HepG2 (cell line): ENCODE results near the gene KRT17. TPM values are rescaled to one million over a fixed set of nuclear protein-coding genes. Genes with fewer than 3 reads are reported as not detected.

Experiments
- ATF5 ChIP-seq: sonication (generic); formaldehyde crosslinking; IDR thresholded peaks from 2 replicates; pipeline ENCODE4 v1.4.0; 2020; ENCODE audit warnings: mild to moderate bottlenecking, low read depth, missing genetic modification reagents
- CSRNP1 ChIP-seq: sonication (generic); formaldehyde crosslinking; IDR thresholded peaks from 2 replicates; pipeline ENCODE4 v1.8.1; 2023; ENCODE audit warnings: mild to moderate bottlenecking, missing genetic modification reagents
- GABPA ChIP-seq, 2 experiments: IDR thresholded peaks; 2 replicates each; pipeline ENCODE4 v1.6.1; 2011 to 2016; ENCODE audit warnings: low read depth in 2 of 2, low read length in 1 of 2, missing biosample characterization in 1 of 2, missing genetic modification characterization in 1 of 2
- GMEB2 ChIP-seq: IDR thresholded peaks from 2 replicates; pipeline ENCODE4 v1.6.1; 2016; ENCODE audit warnings: missing biosample characterization, missing genetic modification reagents, low read depth
- HMG20A ChIP-seq: IDR thresholded peaks from 2 replicates; pipeline ENCODE4 v1.6.1; 2016; ENCODE audit warnings: borderline replicate concordance
- HOXA3 ChIP-seq: sonication (generic); formaldehyde crosslinking; IDR thresholded peaks from 2 replicates; pipeline ENCODE4 v1.5.0; 2020; ENCODE audit warnings: missing genetic modification reagents
- MAFK ChIP-seq, 2 experiments: IDR thresholded peaks in 1 of 2; conservative IDR thresholded peaks in 1 of 2; 2 replicates each; pipeline ENCODE4 v1.6.1; 2011; ENCODE audit warnings: improper control_type of control experiment in 2 of 2, low read length in 2 of 2
- RCOR2 ChIP-seq: IDR thresholded peaks from 2 replicates; pipeline ENCODE4 v1.6.1; 2016; ENCODE audit warnings: missing biosample characterization, missing genetic modification reagents
- SALL1 ChIP-seq: sonication (generic); formaldehyde crosslinking; IDR thresholded peaks from 2 replicates; pipeline ENCODE4 v1.8.0; 2022; ENCODE audit warnings: mild to moderate bottlenecking, missing genetic modification reagents
- SNAPC2 ChIP-seq: sonication (generic); formaldehyde crosslinking; IDR thresholded peaks from 2 replicates; pipeline ENCODE4 v1.8.1; 2022; ENCODE audit warnings: mild to moderate bottlenecking, missing genetic modification reagents
- SRSF4 ChIP-seq: fragments of 200-400 bp; formaldehyde crosslinking; IDR thresholded peaks from one replicate; pipeline ENCODE4 v1.6.1; 2018; ENCODE audit warnings: mild to moderate bottlenecking, low read depth, low read length, moderate library complexity; ENCODE audit not compliant: poor library complexity, severe bottlenecking
- TARDBP ChIP-seq: sonication (generic); formaldehyde crosslinking; IDR thresholded peaks from 2 replicates; pipeline ENCODE4 v1.8.0; 2022; ENCODE audit warnings: mild to moderate bottlenecking, missing genetic modification reagents
- YEATS4 ChIP-seq: sonication (generic); formaldehyde crosslinking; IDR thresholded peaks from 2 replicates; pipeline ENCODE4 v1.4.0; 2020; ENCODE audit warnings: missing genetic modification reagents, borderline replicate concordance
- ZNF17 ChIP-seq: sonication (generic); formaldehyde crosslinking; IDR thresholded peaks from 2 replicates; pipeline ENCODE4 v1.5.0; 2020; ENCODE audit warnings: mild to moderate bottlenecking, missing genetic modification reagents
- ZNF224 ChIP-seq: sonication (generic); formaldehyde crosslinking; IDR thresholded peaks from 2 replicates; pipeline ENCODE4 v1.5.0; 2020; ENCODE audit warnings: mild to moderate bottlenecking, missing genetic modification reagents
- ZNF230 ChIP-seq: sonication (generic); formaldehyde crosslinking; IDR thresholded peaks from 2 replicates; pipeline ENCODE4 v1.4.0; 2020; ENCODE audit warnings: mild to moderate bottlenecking, missing genetic modification reagents
- ZNF468 ChIP-seq: sonication (generic); formaldehyde crosslinking; IDR thresholded peaks from 2 replicates; pipeline ENCODE4 v1.8.0; 2022; ENCODE audit warnings: mild to moderate bottlenecking, moderate library complexity, missing genetic modification reagents
- ZNF687 ChIP-seq: sonication (generic); formaldehyde crosslinking; IDR thresholded peaks from 2 replicates; pipeline ENCODE4 v1.5.1; 2020; ENCODE audit warnings: mild to moderate bottlenecking, missing genetic modification reagents, moderate library complexity
- ZNF747 ChIP-seq: sonication (generic); formaldehyde crosslinking; IDR thresholded peaks from 2 replicates; pipeline ENCODE4 v1.8.1; 2023; ENCODE audit warnings: missing genetic modification reagents, mild to moderate bottlenecking, borderline replicate concordance
- ZNF75D ChIP-seq: sonication (generic); formaldehyde crosslinking; IDR thresholded peaks from 2 replicates; pipeline ENCODE4 v1.8.1; 2023; ENCODE audit warnings: missing genetic modification reagents, mild to moderate bottlenecking, borderline replicate concordance
- ZNF766 ChIP-seq: sonication (generic); formaldehyde crosslinking; IDR thresholded peaks from 2 replicates; pipeline ENCODE4 v1.5.0; 2020; ENCODE audit warnings: missing genetic modification reagents, borderline replicate concordance
- ZNF773 ChIP-seq: sonication (generic); formaldehyde crosslinking; IDR thresholded peaks from 2 replicates; pipeline ENCODE4 v1.4.0; 2020; ENCODE audit warnings: missing genetic modification reagents, borderline replicate concordance
- ZSCAN31 ChIP-seq: sonication (generic); formaldehyde crosslinking; IDR thresholded peaks from 2 replicates; pipeline ENCODE4 v1.5.0; 2020; ENCODE audit warnings: low read depth, mild to moderate bottlenecking, missing genetic modification reagents
- polyA plus RNA-seq, 8 experiments: library from polyadenylated mRNA; depleted of rRNA in 3 of 8; stranded (reverse) in 7 of 8; unstranded in 1 of 8; fragments of >200 nt; fragmentation: Illumina TruSeq in 4 of 8; extraction: Trizol in 4 of 8; gene quantifications; 2 replicates each; pipeline versions ENCODE4 v1.2.1 to v1.2.3, GENCODE V29; 2011 to 2016; ENCODE audit warnings: low read depth in 4 of 8, missing spikeins in 1 of 8, mixed read lengths in 1 of 8; ENCODE audit not compliant: insufficient read depth in 1 of 8
- total RNA-seq, 5 experiments: library from RNA; depleted of rRNA; stranded (reverse); fragments of >200 nt; fragmentation: Illumina TruSeq; extraction: Trizol; gene quantifications; 2 replicates each; pipeline ENCODE4 v1.2.3, GENCODE V29; 2016; ENCODE audit warnings: low read depth in 1 of 5

Gene KRT17
- total and polyA plus RNA-seq, 2 of the 13 experiments (the other 11 are each of a cell fraction or from before 2014, with no cell fraction given), result 0.38 to 0.82 TPM

- TF ChIP-seq ZNF773 (CRISPR knock-in tag), result no peak
- no peak for TF ChIP-seq ZNF230 (CRISPR knock-in tag)
- TF ChIP-seq TARDBP, result peak; percentile 52; the same call in 1 of the 2 replicates
- TF ChIP-seq SALL1, result no peak; the same call in 1 of the 2 replicates
- no peak for TF ChIP-seq ZNF17 (CRISPR knock-in tag)
- no peak for TF ChIP-seq YEATS4
- TF ChIP-seq ATF5 (CRISPR knock-in tag), result no peak
- TF ChIP-seq HMG20A, result no peak
- no peak for TF ChIP-seq CSRNP1 (CRISPR knock-in tag)
- TF ChIP-seq GABPA (IDR thresholded peaks at IDR 0.05; ENCODE audit: low read depth, low read length), result no peak
- TF ChIP-seq GABPA (CRISPR knock-in tag; IDR thresholded peaks at IDR 0.05; ENCODE audit: low read depth), result 0 out of 2 replicates have a peak, but pooled peaks have one; percentile 28
- TF ChIP-seq SRSF4, result no peak
- TF ChIP-seq ZNF468, result no peak
- TF ChIP-seq HOXA3 (CRISPR knock-in tag), result no peak
- no peak for TF ChIP-seq SNAPC2
- TF ChIP-seq ZNF687 (CRISPR knock-in tag), result no peak; the same call in 1 of the 2 replicates
- peak; percentile 25 to 29; a peak in 1 of 4 replicates for TF ChIP-seq MAFK (conservative IDR thresholded peaks at IDR 0.05 in 1 of 2, IDR thresholded peaks at IDR 0.05 in 1 of 2; ENCODE audit: low read length in 2 of 2)
- no peak for TF ChIP-seq ZNF75D (CRISPR knock-in tag)
- TF ChIP-seq ZNF747 (CRISPR knock-in tag), result peak; percentile 33; the same call in 1 of the 2 replicates
- TF ChIP-seq RCOR2, result 0 out of 2 replicates have a peak, but pooled peaks have one; percentile 50
- no peak for TF ChIP-seq ZNF766 (CRISPR knock-in tag)
- 0 out of 2 replicates have a peak, but pooled peaks have one; percentile 5 for TF ChIP-seq ZSCAN31 (CRISPR knock-in tag)
- TF ChIP-seq GMEB2, result peak; percentile 1; the same call in 1 of the 2 replicates
- TF ChIP-seq ZNF224 (CRISPR knock-in tag), result no peak
Observed at GRCh38 chr17:41666237-41666641, 41.9 kb upstream of the KRT17 start (continued).
